Suprapubic skin (tissue), 4 donors: ENCODE data around the gene MAMLD1.

Experiments
- POLR2A ChIP-seq, 2 donors: fragments of 450-650 bp; IDR thresholded peaks; one replicate each; pipeline ENCODE4 v1.6.1; 2017; ENCODE audit warnings: antibody characterized with exemption in 2 of 2, mild to moderate bottlenecking in 2 of 2, moderate library complexity in 2 of 2
- POLR2AphosphoS5 ChIP-seq, 3 donors: sonication (generic); formaldehyde crosslinking; IDR thresholded peaks; one replicate each; pipeline ENCODE4 v1.6.1; 2017; ENCODE audit warnings: antibody characterized with exemption in 3 of 3
- TF ChIP-seq, protein P1 (sequence below), 2 donors: fragments of 200-600 bp in 1 of 2; fragments of 450-650 bp in 1 of 2; sonication (generic) in 1 of 2; IDR thresholded peaks; one replicate each; pipeline ENCODE4 v1.5.1; 2016 to 2019; ENCODE audit warnings: antibody characterized with exemption in 2 of 2, mild to moderate bottlenecking in 1 of 2, moderate library complexity in 1 of 2

- TF ChIP-seq, protein P1, sequence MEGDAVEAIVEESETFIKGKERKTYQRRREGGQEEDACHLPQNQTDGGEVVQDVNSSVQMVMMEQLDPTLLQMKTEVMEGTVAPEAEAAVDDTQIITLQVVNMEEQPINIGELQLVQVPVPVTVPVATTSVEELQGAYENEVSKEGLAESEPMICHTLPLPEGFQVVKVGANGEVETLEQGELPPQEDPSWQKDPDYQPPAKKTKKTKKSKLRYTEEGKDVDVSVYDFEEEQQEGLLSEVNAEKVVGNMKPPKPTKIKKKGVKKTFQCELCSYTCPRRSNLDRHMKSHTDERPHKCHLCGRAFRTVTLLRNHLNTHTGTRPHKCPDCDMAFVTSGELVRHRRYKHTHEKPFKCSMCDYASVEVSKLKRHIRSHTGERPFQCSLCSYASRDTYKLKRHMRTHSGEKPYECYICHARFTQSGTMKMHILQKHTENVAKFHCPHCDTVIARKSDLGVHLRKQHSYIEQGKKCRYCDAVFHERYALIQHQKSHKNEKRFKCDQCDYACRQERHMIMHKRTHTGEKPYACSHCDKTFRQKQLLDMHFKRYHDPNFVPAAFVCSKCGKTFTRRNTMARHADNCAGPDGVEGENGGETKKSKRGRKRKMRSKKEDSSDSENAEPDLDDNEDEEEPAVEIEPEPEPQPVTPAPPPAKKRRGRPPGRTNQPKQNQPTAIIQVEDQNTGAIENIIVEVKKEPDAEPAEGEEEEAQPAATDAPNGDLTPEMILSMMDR (IDR thresholded peaks at IDR 0.05): no peak
- TF ChIP-seq POLR2A (IDR thresholded peaks at IDR 0.05): no peak
- no peak for TF ChIP-seq POLR2AphosphoS5 (IDR thresholded peaks at IDR 0.05)
Observed at GRCh38 chrX:150507251-150507856, 144.2 kb downstream of the MAMLD1 start.
